ENCODE results near the gene RNF19B. TPM values are rescaled to one million over a fixed set of nuclear protein-coding genes. Genes with fewer than 3 reads are reported as not detected.

The RNF19B gene
- total and polyA plus RNA-seq, 2 of the 13 experiments (the other 11 are each of a cell fraction or from before 2014, with no cell fraction given) = 15.3 to 22.5 TPM

DNA sequence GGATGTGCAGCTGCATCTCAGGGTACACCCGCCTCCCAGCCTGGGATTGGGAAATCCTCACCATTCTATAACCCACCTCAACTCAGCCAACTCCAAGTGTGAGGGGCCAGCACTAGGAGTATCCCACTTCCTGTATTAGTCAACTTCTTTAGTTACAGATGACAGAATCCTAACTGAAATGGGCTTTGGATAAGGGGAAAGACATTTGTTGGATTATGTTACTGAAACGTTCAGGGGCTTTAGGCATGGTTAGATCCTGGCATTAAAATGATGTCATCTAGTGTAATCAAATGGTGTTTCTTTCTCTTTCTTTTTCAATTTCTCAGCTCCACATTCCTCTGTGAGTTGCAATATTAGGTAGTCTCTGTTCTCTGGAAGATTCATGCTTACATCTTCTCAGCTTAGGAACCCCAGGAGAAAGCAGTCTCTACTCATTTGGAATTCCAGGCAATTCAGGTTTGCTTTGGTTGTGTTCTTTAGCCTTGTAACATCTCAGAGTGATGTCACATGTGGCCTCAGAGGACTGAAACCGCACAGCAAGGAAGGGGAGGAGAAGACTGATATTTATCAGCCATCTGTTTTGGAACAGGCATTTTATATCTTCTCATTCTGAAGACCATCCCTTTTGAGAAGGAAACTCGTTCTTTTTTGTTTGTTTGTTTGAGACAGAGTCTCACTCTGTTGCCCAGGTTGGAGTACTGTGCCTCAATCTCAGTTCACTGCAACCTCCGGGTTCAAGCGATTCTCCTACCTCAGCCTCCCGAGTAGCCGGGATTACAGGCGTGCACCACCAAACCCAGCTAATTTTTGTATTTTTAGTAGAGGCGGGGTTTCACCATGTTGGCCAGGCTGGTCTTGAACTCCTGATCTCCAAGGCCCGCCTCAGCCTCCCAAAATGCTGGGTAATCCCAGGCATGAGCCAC lies 44.5 kb downstream of the RNF19B start:
- DNase-seq (ENCODE audit: low spot score) (no peak), ATAC-seq (no peak), FAIRE-seq (no peak)
- ChIA-PET POLR2A (no interaction called here), CTCF (ENCODE audit: low intra/inter-chr PET ratio, low total read pairs) (no interaction called here)
- in situ Hi-C loops (cut with HindIII; ENCODE audit: extremely low pct_ligation_motif_present, low pct_unique_long_range_greater_than_20kb) (no loop called here), intact Hi-C loops (cut with micrococcal nuclease; ENCODE audit: unreplicated experiment) (no loop called here)
- Histone ChIP-seq H3K27me3 (ENCODE audit: control insufficient read depth in 1 of 2, insufficient read depth in 2 of 2, low read length in 2 of 2) (peaks cover 2 to 21% of the 10 kb centered on the region in 2 experiments; a peak in 3 of 5 replicates), H3K4me1 (ENCODE audit: insufficient read depth, low read length) (peaks cover 36% of the 10 kb centered on the region), H3K27ac (ENCODE audit: extremely low read length, insufficient read depth, low read length) (no peak overlapping the region), H2AFZ (ENCODE audit: low read length) (no peak overlapping the region), H3K4me3 (replicated peaks in 1 of 3; ENCODE audit: insufficient read depth in 1 of 3, low read depth in 2 of 3, low read length in 3 of 3) (no peak overlapping the region), H3K4me2 (ENCODE audit: low read depth, low read length) (no peak overlapping the region), H3K9me3 (ENCODE audit: low read length) (no peaks in the 10 kb centered on the region), H3K9ac (ENCODE audit: insufficient read depth, low read depth, low read length) (no peak overlapping the region), H3K79me2 (ENCODE audit: insufficient read depth, low read length) (no peaks in the 10 kb centered on the region), H3K36me3 (replicated peaks in 1 of 2; ENCODE audit: control insufficient read depth in 1 of 2, insufficient read depth in 2 of 2, low read length in 2 of 2) (no peaks in the 10 kb centered on the region), H4K20me1 (ENCODE audit: insufficient read depth, low read length) (no peaks in the 10 kb centered on the region)
- 54% methylated on average over 11 of the region's 11 CpGs for WGBS (ENCODE audit: low lambda C conversion rate)
- no TSS peak for BruUV-seq (replicated peaks)
- no peak for TF ChIP-seq SMARCC2 (IDR thresholded peaks at IDR 0.05)
- TF ChIP-seq EED (CRISPR knock-in tag; IDR thresholded peaks at IDR 0.05) = no peak
- TF ChIP-seq HOXA7 (CRISPR knock-in tag; IDR thresholded peaks at IDR 0.05) = no peak
- TF ChIP-seq ZNF230 (CRISPR knock-in tag; IDR thresholded peaks at IDR 0.05) = no peak
- peak; percentile 77 for TF ChIP-seq ATF7 (IDR thresholded peaks at IDR 0.05)
- TF ChIP-seq ATF7 (CRISPR knock-in tag; IDR thresholded peaks at IDR 0.05) = no peak
- no peak for TF ChIP-seq NFIB (CRISPR knock-in tag; IDR thresholded peaks at IDR 0.05; ENCODE audit: borderline replicate concordance)

- POLR2A ChIA-PET = no interaction called here
- no peak for FAIRE-seq
- Histone ChIP-seq H3K9ac (ENCODE audit: insufficient read depth, low read depth, low read length) (no peak overlapping the region), H3K4me3 (replicated peaks in 1 of 3; ENCODE audit: insufficient read depth in 1 of 3, low read depth in 2 of 3, low read length in 3 of 3) (no peak overlapping the region), H3K9me3 (ENCODE audit: low read length) (no peaks in the 10 kb centered on the region), H3K36me3 (replicated peaks in 1 of 2; ENCODE audit: control insufficient read depth in 1 of 2, insufficient read depth in 2 of 2, low read length in 2 of 2) (no peaks in the 10 kb centered on the region), H4K20me1 (ENCODE audit: insufficient read depth, low read length) (no peaks in the 10 kb centered on the region), H3K4me2 (ENCODE audit: low read depth, low read length) (no peak overlapping the region), H3K27ac (ENCODE audit: extremely low read length, insufficient read depth, low read length) (no peak overlapping the region), H3K79me2 (ENCODE audit: insufficient read depth, low read length) (no peaks in the 10 kb centered on the region), H3K27me3 (ENCODE audit: control insufficient read depth in 1 of 2, insufficient read depth in 2 of 2, low read length in 2 of 2) (peaks cover 2 to 7% of the 10 kb centered on the region in 2 experiments; a peak in 2 of 5 replicates), H3K4me1 (ENCODE audit: insufficient read depth, low read length) (peaks cover 26% of the 10 kb centered on the region), H2AFZ (ENCODE audit: low read length) (no peak overlapping the region)
- no peak for DNase-seq (ENCODE audit: low spot score)
- CTCF ChIA-PET (ENCODE audit: low intra/inter-chr PET ratio, low total read pairs) = no interaction called here
- WGBS (ENCODE audit: low lambda C conversion rate) = 0% methylated on average over 1 of the region's 1 CpG
- no TSS peak for BruUV-seq (replicated peaks)
- intact Hi-C loops (cut with micrococcal nuclease; ENCODE audit: unreplicated experiment) (no loop called here), in situ Hi-C loops (cut with HindIII; ENCODE audit: extremely low pct_ligation_motif_present, low pct_unique_long_range_greater_than_20kb) (no loop called here)
- ATAC-seq = no peak
- TF ChIP-seq KDM6A (CRISPR knock-in tag; IDR thresholded peaks at IDR 0.05; ENCODE audit: low read depth) (no peak), PHF20 (CRISPR knock-in tag; IDR thresholded peaks at IDR 0.05) (no peak), ZNF235 (CRISPR knock-in tag; IDR thresholded peaks at IDR 0.05; ENCODE audit: borderline replicate concordance) (no peak), MEF2D (CRISPR knock-in tag; IDR thresholded peaks at IDR 0.05) (no peak), ZNF776 (CRISPR knock-in tag; IDR thresholded peaks at IDR 0.05) (no peak), HMGXB3 (CRISPR knock-in tag; IDR thresholded peaks at IDR 0.05; ENCODE audit: borderline replicate concordance) (no peak)
- TF ChIP-seq, protein P1, sequence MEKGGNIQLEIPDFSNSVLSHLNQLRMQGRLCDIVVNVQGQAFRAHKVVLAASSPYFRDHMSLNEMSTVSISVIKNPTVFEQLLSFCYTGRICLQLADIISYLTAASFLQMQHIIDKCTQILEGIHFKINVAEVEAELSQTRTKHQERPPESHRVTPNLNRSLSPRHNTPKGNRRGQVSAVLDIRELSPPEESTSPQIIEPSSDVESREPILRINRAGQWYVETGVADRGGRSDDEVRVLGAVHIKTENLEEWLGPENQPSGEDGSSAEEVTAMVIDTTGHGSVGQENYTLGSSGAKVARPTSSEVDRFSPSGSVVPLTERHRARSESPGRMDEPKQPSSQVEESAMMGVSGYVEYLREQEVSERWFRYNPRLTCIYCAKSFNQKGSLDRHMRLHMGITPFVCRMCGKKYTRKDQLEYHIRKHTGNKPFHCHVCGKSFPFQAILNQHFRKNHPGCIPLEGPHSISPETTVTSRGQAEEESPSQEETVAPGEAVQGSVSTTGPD (CRISPR knock-in tag; IDR thresholded peaks at IDR 0.05) = no peak
Observed at GRCh38 chr1:32918179-32918578, 46.4 kb downstream of the RNF19B start.
